Kidney epithelial cell (primary cell): ENCODE results near the gene PRCD. TPM values are rescaled to one million over a fixed set of nuclear protein-coding genes. Genes with fewer than 3 reads are reported as not detected.
"Not testable (repeated sequence)": the region's sequence is repeated elsewhere in the genome, so short reads cannot be mapped to it uniquely, and the experiment has no call there.

Source experiments
- DNase-seq: peaks from one replicate; pipeline ENCODE4 v3.0.0-alpha.2; 2010; ENCODE audit warnings: low read depth
- H3K27me3 ChIP-seq: 2 replicates; pipeline ENCODE4 v1.6.0; 2011; ENCODE audit warnings: low read length; ENCODE audit not compliant: control insufficient read depth, insufficient read depth
- H3K36me3 ChIP-seq: 2 replicates; pipeline ENCODE4 v1.5.1; 2011; ENCODE audit warnings: low read length; ENCODE audit not compliant: control insufficient read depth, insufficient read depth
- H3K4me3 ChIP-seq: 2 replicates; pipeline ENCODE4 v1.5.1; 2011; ENCODE audit warnings: low read depth, mild to moderate bottlenecking, control low read depth, low read length
- CTCF ChIP-seq: IDR thresholded peaks from 2 replicates; pipeline ENCODE4 v1.5.1; 2011; ENCODE audit warnings: mild to moderate bottlenecking, moderate library complexity, low read length, control low read depth, inconsistent platforms; ENCODE audit not compliant: insufficient read depth, poor library complexity, severe bottlenecking
- total RNA-seq: library from RNA; depleted of rRNA; stranded (reverse); fragments of >200 nt; gene quantifications from 2 replicates; pipeline ENCODE4 v1.2.3, GENCODE V29; 2015

Gene PRCD
- total RNA-seq, 1 donor from 2014 or later: not detected

- H3K4me3 ChIP-seq: no peak overlapping the region
- H3K27me3 ChIP-seq: no peaks in the 10 kb centered on the region
- TF ChIP-seq CTCF: no peak
- H3K36me3 ChIP-seq: no peaks in the 10 kb centered on the region
- DNase-seq: no peak
Measured at GRCh38 chr17:76519048-76519966, 20.5 kb upstream of the PRCD start.

GRCh38 chr17:76521262-76521661, 18.6 kb upstream of the PRCD start:
- no peaks in the 10 kb centered on the region for H3K36me3 ChIP-seq
- H3K27me3 ChIP-seq: no peaks in the 10 kb centered on the region
- no peak overlapping the region for H3K4me3 ChIP-seq
- no peak for TF ChIP-seq CTCF
- DNase-seq: no peak

- not testable (repeated sequence) for H3K36me3 ChIP-seq, H3K27me3 ChIP-seq, H3K4me3 ChIP-seq, DNase-seq
Measured at GRCh38 chr17:76521683-76522082, 18.2 kb upstream of the PRCD start.

- DNase-seq: no peak
- Histone ChIP-seq H3K36me3 (no peaks in the 10 kb centered on the region), H3K27me3 (no peaks in the 10 kb centered on the region), H3K4me3 (no peak overlapping the region)
- peak; percentile 100 for TF ChIP-seq CTCF
Measured at GRCh38 chr17:76523084-76524037, 16.5 kb upstream of the PRCD start.

GRCh38 chr17:76524598-76525512, 15.0 kb upstream of the PRCD start:
- no peaks in the 10 kb centered on the region for H3K27me3 ChIP-seq
- H3K4me3 ChIP-seq: no peak overlapping the region
- no peak for TF ChIP-seq CTCF
- no peak for DNase-seq
- no peaks in the 10 kb centered on the region for H3K36me3 ChIP-seq

GRCh38 chr17:76525513-76525833, 14.4 kb upstream of the PRCD start:
- not testable (repeated sequence) for H3K36me3 ChIP-seq, H3K4me3 ChIP-seq, H3K27me3 ChIP-seq, DNase-seq

GRCh38 chr17:76527016-76527415, 12.8 kb upstream of the PRCD start:
- not testable (repeated sequence) for H3K4me3 ChIP-seq, H3K27me3 ChIP-seq, DNase-seq, H3K36me3 ChIP-seq
